Prostate gland (tissue), 2 donors: ENCODE results near the gene IL17RE.

Experiments used
- CTCF ChIP-seq, 4 experiments: fragments of 200-600 bp in 2 of 4; fragments of 450-650 bp in 2 of 4; sonication (generic) in 2 of 4; IDR thresholded peaks; 1 replicate in 3 of 4; 2 replicates in 1 of 4; pipeline ENCODE4 v1.5.1; 2016 to 2019; ENCODE audit warnings: antibody characterized with exemption in 4 of 4, mild to moderate bottlenecking in 2 of 4, moderate library complexity in 2 of 4
- POLR2A ChIP-seq: fragments of 450-650 bp; IDR thresholded peaks from one replicate; pipeline ENCODE4 v1.6.1; 2016; ENCODE audit warnings: antibody characterized with exemption, mild to moderate bottlenecking
- POLR2AphosphoS5 ChIP-seq: sonication (generic); formaldehyde crosslinking; IDR thresholded peaks from one replicate; pipeline ENCODE4 v1.6.1; 2017; ENCODE audit warnings: antibody characterized with exemption

- TF ChIP-seq CTCF (IDR thresholded peaks at IDR 0.05) = peak in 1 of 4 experiments; percentile 3
- TF ChIP-seq POLR2A = no peak
- TF ChIP-seq POLR2AphosphoS5 = no peak
Measured at GRCh38 chr3:9951962-9952805, 49.5 kb downstream of the IL17RE start, which contains the start of gene PRRT3.
